ENCODE results near the gene SELENOP. TPM values are rescaled to one million over a fixed set of nuclear protein-coding genes. Genes with fewer than 3 reads are reported as not detected.

The SELENOP gene
- total and polyA plus RNA-seq, 5 experiments from 2014 or later = 0.44 to 3.9 (median 1.5) TPM; not detected in 1

GRCh38 chr5:42779083-42779482 lies 32.6 kb downstream of the SELENOP start:
- POLR2A ChIA-PET = no interaction called here
- DNase-seq (no peak), ATAC-seq (no peak)
- H3K4me1 Mint-ChIP-seq = peaks cover 0 to 7% (median 0%) of the 10 kb centered on the region in 4 donors
- H3K9me3 Mint-ChIP-seq = peaks cover 0 to 2% (median 0%) of the 10 kb centered on the region in 9 donors
- H3K4me3 Mint-ChIP-seq = no peak overlapping the region
- peaks cover 0 to 3% (median 0%) of the 10 kb centered on the region in 5 donors for H3K27me3 Mint-ChIP-seq
- peaks cover 0 to 17% (median 6%) of the 10 kb centered on the region in 3 donors for H3K36me3 Mint-ChIP-seq
- H3K27ac Mint-ChIP-seq = no peak overlapping the region

GRCh38 chr5:42772265-42772993 lies 39.3 kb downstream of the SELENOP start:
- no peak overlapping the region for H3K27ac Mint-ChIP-seq
- DNase-seq = no peak
- peaks cover 1 to 22% (median 9%) of the 10 kb centered on the region in 5 donors for H3K27me3 Mint-ChIP-seq
- H3K36me3 Mint-ChIP-seq = peaks cover 0 to 28% (median 10%) of the 10 kb centered on the region in 3 donors
- H3K4me1 Mint-ChIP-seq = peaks cover 0 to 4% (median 1%) of the 10 kb centered on the region in 4 donors
- POLR2A ChIA-PET = no interaction called here
- H3K9me3 Mint-ChIP-seq = no peaks in the 10 kb centered on the region
- ATAC-seq = no peak
- H3K4me3 Mint-ChIP-seq = no peak overlapping the region

GRCh38 chr5:42770003-42770402 lies 41.7 kb downstream of the SELENOP start:
- ATAC-seq = no peak
- peaks cover 0 to 4% (median under 1%) of the 10 kb centered on the region in 4 donors for H3K4me1 Mint-ChIP-seq
- no peak overlapping the region for H3K4me3 Mint-ChIP-seq
- POLR2A ChIA-PET = no interaction called here
- peaks cover 1 to 23% (median 9%) of the 10 kb centered on the region in 5 donors for H3K27me3 Mint-ChIP-seq
- no peak for DNase-seq
- H3K9me3 Mint-ChIP-seq = no peaks in the 10 kb centered on the region
- H3K36me3 Mint-ChIP-seq = peaks cover 0 to 31% (median 10%) of the 10 kb centered on the region in 3 donors
- no peak overlapping the region for H3K27ac Mint-ChIP-seq

- Mint-ChIP-seq H3K27me3 (peaks cover 1 to 23% (median 9%) of the 10 kb centered on the region in 5 donors), H3K4me3 (no peak overlapping the region), H3K36me3 (peaks cover 0 to 40% (median 10%) of the 10 kb centered on the region in 3 donors), H3K9me3 (no peaks in the 10 kb centered on the region), H3K27ac (no peak overlapping the region), H3K4me1 (peaks cover 0 to 4% (median under 1%) of the 10 kb centered on the region in 4 donors)
- ATAC-seq (no peak), DNase-seq (no peak)
- POLR2A ChIA-PET = no interaction called here
Measured at GRCh38 chr5:42768106-42768504, 43.6 kb downstream of the SELENOP start.

GRCh38 chr5:42767491-42768105 lies 44.1 kb downstream of the SELENOP start:
- DNase-seq (peak in 3 of 10 donors; percentile 20 to 28 (median 22)), ATAC-seq (no peak)
- H3K9me3 Mint-ChIP-seq = no peaks in the 10 kb centered on the region
- H3K36me3 Mint-ChIP-seq = peaks cover 0 to 40% (median 10%) of the 10 kb centered on the region in 3 donors
- no peak overlapping the region for H3K4me3 Mint-ChIP-seq
- H3K4me1 Mint-ChIP-seq = peaks cover 0 to 4% (median under 1%) of the 10 kb centered on the region in 4 donors
- POLR2A ChIA-PET = no interaction called here
- peaks cover 0 to 23% (median 7%) of the 10 kb centered on the region in 5 donors for H3K27me3 Mint-ChIP-seq
- H3K27ac Mint-ChIP-seq = no peak overlapping the region

- Mint-ChIP-seq H3K4me3 (no peak overlapping the region), H3K27ac (no peak overlapping the region), H3K36me3 (peaks cover 1 to 32% (median 4%) of the 10 kb centered on the region in 3 donors), H3K27me3 (peaks cover 1 to 25% (median 3%) of the 10 kb centered on the region in 5 donors), H3K4me1 (peaks cover 6 to 14% (median 10%) of the 10 kb centered on the region in 4 donors), H3K9me3 (no peaks in the 10 kb centered on the region)
- ATAC-seq (no peak), DNase-seq (no peak)
- POLR2A ChIA-PET = no interaction called here
Measured at GRCh38 chr5:42761791-42762190, 49.9 kb downstream of the SELENOP start.

GRCh38 chr5:42760426-42760825 lies 51.3 kb downstream of the SELENOP start:
- Mint-ChIP-seq H3K9me3 (no peaks in the 10 kb centered on the region), H3K4me1 (peaks cover 6 to 16% (median 11%) of the 10 kb centered on the region in 4 donors), H3K27ac (no peak overlapping the region), H3K36me3 (peaks cover 1 to 28% (median 4%) of the 10 kb centered on the region in 3 donors), H3K27me3 (peaks cover 1 to 30% (median 3%) of the 10 kb centered on the region in 5 donors), H3K4me3 (no peak overlapping the region)
- POLR2A ChIA-PET = no interaction called here
- DNase-seq (no peak), ATAC-seq (no peak)

- Mint-ChIP-seq H3K36me3 (peaks cover 1 to 25% (median 4%) of the 10 kb centered on the region in 3 donors), H3K4me3 (no peak overlapping the region), H3K27ac (no peak overlapping the region), H3K4me1 (peaks cover 6 to 16% (median 11%) of the 10 kb centered on the region in 4 donors), H3K9me3 (no peaks in the 10 kb centered on the region), H3K27me3 (peaks cover 1 to 30% (median 3%) of the 10 kb centered on the region in 5 donors)
- POLR2A ChIA-PET = no interaction called here
- DNase-seq (no peak), ATAC-seq (no peak)
Measured at GRCh38 chr5:42759456-42759855, 52.2 kb downstream of the SELENOP start.

- POLR2A ChIA-PET = interaction anchor here (1.0 kb wide), 3 partner anchors 364 to 853 kb away, joined by 3 read pairs; partner anchors contain the start of genes NNT, RIMOC1 and ZNF131
- ATAC-seq (peak; percentile 99), DNase-seq (peak; percentile 27 to 72 (median 54))
- Mint-ChIP-seq H3K4me3 (peak within 1 kb of the TSS; percentile 79 to 92 (median 88)), H3K27ac (peak within 1 kb of the TSS; percentile 52 to 94 (median 78)), H3K4me1 (peaks cover 6 to 16% (median 11%) of the 10 kb centered on the region in 4 donors), H3K9me3 (no peaks in the 10 kb centered on the region), H3K27me3 (peaks cover 0 to 30% (median 3%) of the 10 kb centered on the region in 5 donors), H3K36me3 (peaks cover 1 to 12% (median 4%) of the 10 kb centered on the region in 3 donors)
Measured at GRCh38 chr5:42756606-42757601, 54.8 kb downstream of the SELENOP start, which contains the start of gene CCDC152. Gene CCDC152 (plus strand): TSS chr5:42756818. CDS start chr5:42759122, 2,304 bp downstream.

GRCh38 chr5:42753099-42753498 lies 58.6 kb downstream of the SELENOP start:
- ATAC-seq = no peak
- POLR2A ChIA-PET = no interaction called here
- no peak for DNase-seq
- Mint-ChIP-seq H3K4me1 (peaks cover 7 to 18% (median 14%) of the 10 kb centered on the region in 4 donors), H3K27ac (no peak overlapping the region), H3K4me3 (no peak overlapping the region), H3K9me3 (no peaks in the 10 kb centered on the region), H3K27me3 (peaks cover 0 to 16% (median 2%) of the 10 kb centered on the region in 5 donors), H3K36me3 (no peaks in the 10 kb centered on the region)

- ATAC-seq (no peak), DNase-seq (no peak)
- H3K9me3 Mint-ChIP-seq = no peaks in the 10 kb centered on the region
- POLR2A ChIA-PET = no interaction called here
- no peaks in the 10 kb centered on the region for H3K36me3 Mint-ChIP-seq
- H3K4me3 Mint-ChIP-seq = no peak overlapping the region
- H3K4me1 Mint-ChIP-seq = peaks cover 1 to 7% (median 5%) of the 10 kb centered on the region in 4 donors
- no peaks in the 10 kb centered on the region for H3K27me3 Mint-ChIP-seq
- H3K27ac Mint-ChIP-seq = no peak overlapping the region
Measured at GRCh38 chr5:42751044-42751443, 60.6 kb downstream of the SELENOP start.

- H3K4me1 Mint-ChIP-seq = peaks cover 1 to 7% (median 5%) of the 10 kb centered on the region in 4 donors
- no peaks in the 10 kb centered on the region for H3K36me3 Mint-ChIP-seq
- DNase-seq (no peak), ATAC-seq (no peak)
- POLR2A ChIA-PET = no interaction called here
- no peaks in the 10 kb centered on the region for H3K27me3 Mint-ChIP-seq
- H3K4me3 Mint-ChIP-seq = no peak overlapping the region
- no peak overlapping the region for H3K27ac Mint-ChIP-seq
- no peaks in the 10 kb centered on the region for H3K9me3 Mint-ChIP-seq
Measured at GRCh38 chr5:42750507-42750906, 61.2 kb downstream of the SELENOP start.

Measured in naive thymus-derived CD8-positive, alpha-beta T cell (primary cell).